ENCODE measurements around the gene IFFO2. TPM values are rescaled to one million over a fixed set of nuclear protein-coding genes. Genes with fewer than 3 reads are reported as not detected.

IFFO2 gene
- total and polyA plus RNA-seq, 10 of the 15 experiments (the other 5 are each of a cell fraction or from before 2014, with no cell fraction given): 1.2 to 18.4 (median 6.7) TPM

GRCh38 chr1:18878538-18879214, 77.8 kb downstream of the IFFO2 start:
- DNase-seq (ENCODE audit: low read depth, low spot score): no peak
- SMC1A ChIA-PET (ENCODE audit: uncharacterized antibody, unreplicated experiment): no interaction called here
- H2AFZ ChIP-seq (ENCODE audit: control insufficient read depth, low read depth, low read length): no peak overlapping the region
- RAD21 ChIA-PET (ENCODE audit: unreplicated experiment): no interaction called here
- no peaks in the 10 kb centered on the region for H3K27me3 ChIP-seq (replicated peaks in 1 of 2; ENCODE audit: control insufficient read depth in 2 of 2, insufficient read depth in 2 of 2, low read length in 1 of 2)
- in situ Hi-C loops (cut with MboI): no loop called here
- H3K4me3 ChIP-seq: no peak overlapping the region
- no peak for ATAC-seq
- intact Hi-C loops (cut with micrococcal nuclease; ENCODE audit: unreplicated experiment): loop anchor here (5.0 kb wide), 1 partner anchor 281 kb away; no protein-coding TSS in a partner anchor
- no peak overlapping the region for H3K27ac ChIP-seq (ENCODE audit: control insufficient read depth, insufficient read depth)
- H3K4me1 ChIP-seq (ENCODE audit: control insufficient read depth, insufficient read depth, low read length): no peaks in the 10 kb centered on the region
- H3K79me2 ChIP-seq (ENCODE audit: control insufficient read depth, insufficient read depth, low read length): no peaks in the 10 kb centered on the region
- CTCF ChIA-PET: interaction anchor here (0.7 kb wide), 1 partner anchor 193 kb away, joined by 3 read pairs; no protein-coding TSS in a partner anchor
- FAIRE-seq: no peak
- no peak overlapping the region for H3K4me2 ChIP-seq (ENCODE audit: control insufficient read depth, insufficient read depth)
- WGBS (ENCODE audit: insufficient coverage, insufficient replicate concordance, low lambda C conversion rate, missing lambda C conversion rate): 72% methylated on average over 12 of the region's 12 CpGs
- POLR2A ChIA-PET: no interaction called here
- no peaks in the 10 kb centered on the region; the same call in 1 of the 2 replicates for H4K20me1 ChIP-seq (ENCODE audit: control insufficient read depth, insufficient read depth)
- H3K9me3 ChIP-seq (replicated peaks; ENCODE audit: control insufficient read depth, insufficient read depth, low read length): no peaks in the 10 kb centered on the region
- TF ChIP-seq CREM (IDR thresholded peaks at IDR 0.05; ENCODE audit: low read depth) (no peak), KAT2A (conservative IDR thresholded peaks at IDR 0.05; ENCODE audit: control insufficient read depth, low read depth, low read length) (no peak), KLF5 (IDR thresholded peaks at IDR 0.05; ENCODE audit: partially characterized antibody) (no peak), CHD2 (IDR thresholded peaks at IDR 0.05; ENCODE audit: borderline replicate concordance, low read depth, low read length) (no peak), SMARCA5 (IDR thresholded peaks at IDR 0.05) (no peak), MEF2A (IDR thresholded peaks at IDR 0.05; ENCODE audit: insufficient read depth, low read depth, low read length) (no peak), YY1 (IDR thresholded peaks at IDR 0.05; ENCODE audit: low read depth, low read length) (no peak), EGR1 (IDR thresholded peaks at IDR 0.05; ENCODE audit: borderline replicate concordance in 1 of 2, low read depth in 2 of 2, low read length in 2 of 2) (no peak), ZZZ3 (IDR thresholded peaks at IDR 0.05; ENCODE audit: control insufficient read depth, insufficient read length, low read depth) (no peak), ZNF274 (IDR thresholded peaks at IDR 0.05; ENCODE audit: insufficient read depth, insufficient read length) (no peak)
- no TSS peak for BruUV-seq (replicated peaks)
- H3K36me3 ChIP-seq (ENCODE audit: control insufficient read depth in 2 of 2, insufficient read depth in 2 of 2, low read length in 1 of 2): peaks cover 0 to 2% of the 10 kb centered on the region in 2 experiments; a peak in 1 of 4 replicates
- H3K9ac ChIP-seq (ENCODE audit: control insufficient read depth, insufficient read depth, low read length): no peak overlapping the region

All from GM12878 (cell line).